HG03060 (cell line): ENCODE results near the gene SLC35E3.
"Not testable (repeated sequence)": the region's sequence is repeated elsewhere in the genome, so short reads cannot be mapped to it uniquely, and the experiment has no call there.

Experiments
- ATAC-seq: cut with Tn5 transposase; IDR thresholded peaks from one replicate; pipeline ENCODE4 v1.9.1; 2021; ENCODE audit warnings: low read depth, moderate number of reproducible peaks; ENCODE audit not compliant: unreplicated experiment

The SLC35E3 gene

DNA sequence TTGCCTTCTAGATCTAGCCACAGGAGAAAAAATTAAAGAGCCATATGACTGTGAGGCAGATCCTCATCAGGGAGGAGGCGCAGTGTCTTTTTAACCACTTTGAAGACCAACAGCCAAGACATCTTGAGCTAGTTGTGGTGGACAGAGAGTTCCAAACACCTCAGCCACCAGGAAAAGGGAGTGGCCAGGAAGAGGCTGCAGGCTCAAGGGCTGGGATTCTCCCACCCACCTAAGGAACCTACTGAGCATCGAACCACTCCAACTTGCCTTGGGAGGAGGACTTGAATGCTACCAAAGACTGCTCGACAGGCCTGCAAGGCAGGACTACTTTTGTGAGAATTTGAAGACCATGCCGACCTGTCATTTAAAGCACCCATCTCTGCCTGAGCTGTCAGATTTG, 47.5 kb downstream of the SLC35E3 start:
- ATAC-seq = no peak

DNA sequence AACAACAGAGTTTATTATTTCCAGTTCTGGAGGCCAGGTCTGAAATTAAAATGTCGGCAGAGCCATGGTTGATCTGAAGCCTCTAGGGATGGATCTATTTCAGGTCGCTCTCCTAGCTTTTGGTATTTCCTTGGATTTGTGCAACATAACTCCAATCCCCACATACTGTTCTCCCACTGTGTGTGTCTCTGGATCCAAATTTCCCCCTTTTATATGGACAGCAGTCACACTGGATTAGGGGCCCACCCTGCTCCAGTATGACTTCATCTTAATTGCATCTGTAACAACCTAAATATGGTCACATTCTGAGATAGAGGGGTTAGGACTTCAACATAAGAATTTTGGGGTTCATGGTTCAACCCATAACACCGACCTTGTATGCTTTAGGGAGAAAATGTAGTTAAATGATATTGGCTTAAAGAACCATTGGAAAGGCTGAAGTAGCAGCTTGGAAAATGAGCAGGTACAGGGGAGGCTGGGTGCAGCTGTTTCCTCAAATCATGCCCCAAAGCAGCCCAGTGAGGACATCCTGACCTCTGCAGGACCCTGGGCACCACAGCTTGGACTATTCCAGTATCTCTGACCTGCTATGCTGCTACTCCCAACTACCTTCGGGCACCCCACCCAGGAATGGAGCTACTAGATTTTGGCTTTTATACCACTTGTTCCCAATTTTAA, 48.1 kb downstream of the SLC35E3 start:
- ATAC-seq = no peak

DNA sequence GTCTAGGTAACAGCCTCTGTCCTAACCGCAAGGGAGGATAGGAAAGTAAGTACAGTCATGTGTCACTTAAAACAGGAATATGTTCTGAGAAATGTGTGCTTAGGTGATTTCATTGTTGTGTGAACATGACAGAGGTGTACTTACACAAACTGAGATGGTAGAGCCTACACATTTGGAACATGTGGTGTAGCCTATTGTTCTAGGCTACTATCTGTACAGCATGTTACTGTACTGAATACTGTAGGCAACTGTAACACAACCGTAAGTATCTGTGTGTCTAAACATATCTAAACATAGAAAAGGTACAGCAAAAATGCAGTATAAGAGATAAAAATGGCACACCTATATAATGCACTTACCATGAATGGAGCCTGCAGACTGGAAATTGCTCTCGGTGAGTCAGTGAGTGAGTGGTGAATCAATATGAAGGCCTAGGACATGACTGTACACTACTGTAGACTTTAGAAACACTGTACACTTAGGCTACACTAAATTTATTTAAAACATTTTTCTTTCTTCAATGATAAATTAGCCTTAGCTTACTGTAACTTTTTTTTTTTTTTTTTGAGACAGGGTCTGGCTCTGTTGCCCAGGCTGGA, 48.8 kb downstream of the SLC35E3 start:
- no peak for ATAC-seq

DNA sequence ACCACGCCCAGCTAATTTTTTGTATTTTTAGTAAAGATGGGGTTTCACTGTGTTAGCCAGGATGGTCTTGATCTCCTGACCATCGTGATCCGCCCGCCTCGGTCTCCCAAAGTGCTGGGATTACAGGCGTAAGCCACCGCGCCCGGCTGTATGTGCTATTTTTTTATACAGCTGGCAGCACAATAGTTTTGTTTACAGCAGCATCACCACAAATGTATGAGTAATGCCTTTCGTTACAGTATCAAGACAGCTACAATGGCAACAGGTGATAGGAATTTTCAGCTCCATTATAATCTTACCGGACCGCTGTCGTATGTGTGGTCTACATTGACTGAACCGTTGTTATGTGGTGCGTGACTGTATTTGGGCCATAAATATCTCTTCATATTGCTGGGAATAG, 50.4 kb downstream of the SLC35E3 start:
- no peak for ATAC-seq

DNA sequence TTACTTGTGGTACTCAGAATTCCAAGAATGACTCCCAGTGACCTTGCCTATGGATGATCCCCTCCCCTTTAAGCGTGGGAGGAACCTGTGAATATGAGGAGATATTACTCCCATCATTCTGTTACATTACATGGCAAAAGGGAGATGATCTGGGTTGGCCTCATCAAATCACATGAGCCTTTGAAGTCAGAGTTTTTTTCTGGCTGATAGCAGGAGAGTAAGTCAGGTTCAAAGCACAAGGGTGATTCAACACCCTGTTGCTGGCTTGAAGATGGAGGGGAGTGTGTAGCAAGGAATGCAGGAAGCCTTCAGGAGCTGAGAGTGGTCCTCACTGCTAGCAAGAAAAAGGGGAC, 52.9 kb downstream of the SLC35E3 start:
- no peak for ATAC-seq

DNA sequence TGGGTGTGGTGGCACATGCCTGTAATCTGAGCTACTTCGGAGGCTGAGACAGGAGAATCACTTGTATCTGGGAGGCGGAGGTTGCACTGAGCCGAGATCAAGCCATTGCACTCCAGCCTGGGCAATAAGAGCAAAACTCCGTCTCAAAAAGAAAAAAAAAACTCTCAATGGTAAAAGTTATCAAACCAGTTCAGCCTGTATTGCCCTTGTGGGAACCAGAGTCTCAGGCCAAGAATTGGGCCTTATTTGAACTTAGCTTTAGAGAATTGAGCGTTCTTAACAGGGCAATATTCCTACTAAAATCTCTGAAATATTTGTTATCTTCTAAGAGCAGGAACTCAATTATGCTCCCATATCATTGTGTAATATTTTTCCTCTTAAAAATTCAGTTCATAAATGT, 54.3 kb downstream of the SLC35E3 start:
- no peak for ATAC-seq

DNA sequence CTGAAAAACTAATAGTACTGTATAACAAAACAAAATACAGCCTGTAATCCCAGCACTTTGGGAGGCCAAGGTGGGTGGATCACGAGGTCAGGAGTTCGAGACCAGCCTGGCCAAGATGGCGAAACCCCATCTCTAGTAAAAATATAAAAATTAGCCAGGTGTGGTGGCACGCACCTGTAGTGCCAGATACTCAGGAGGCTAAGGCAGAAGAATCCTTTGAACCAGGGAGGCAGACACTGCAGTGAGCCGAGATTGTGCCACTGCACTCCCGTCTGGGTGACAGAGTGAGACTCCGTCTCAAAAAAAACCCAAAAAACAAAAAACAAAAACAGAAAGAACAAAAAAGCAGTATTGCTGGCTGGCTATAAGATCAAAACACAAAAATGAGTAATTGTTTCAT, 55.1 kb downstream of the SLC35E3 start:
- ATAC-seq = not testable (repeated sequence)

DNA sequence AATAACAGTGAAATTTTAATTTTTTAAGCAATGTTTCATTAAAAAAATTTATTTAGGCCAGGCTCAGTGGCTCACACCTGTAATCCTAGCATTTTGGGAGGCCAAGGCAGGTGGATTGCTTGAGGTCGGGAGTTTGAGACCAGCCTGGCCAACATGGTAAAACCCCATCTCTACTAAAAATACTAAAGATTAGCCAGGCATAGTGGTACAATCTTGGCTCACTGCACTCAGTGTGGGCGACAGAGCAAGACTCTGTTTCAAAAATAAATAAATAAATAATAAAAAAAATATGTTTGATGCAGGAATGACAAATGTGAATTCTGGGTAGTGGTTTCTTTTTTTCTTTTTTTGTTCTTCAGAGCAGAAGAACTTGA, 56.4 kb downstream of the SLC35E3 start:
- not testable (repeated sequence) for ATAC-seq

DNA sequence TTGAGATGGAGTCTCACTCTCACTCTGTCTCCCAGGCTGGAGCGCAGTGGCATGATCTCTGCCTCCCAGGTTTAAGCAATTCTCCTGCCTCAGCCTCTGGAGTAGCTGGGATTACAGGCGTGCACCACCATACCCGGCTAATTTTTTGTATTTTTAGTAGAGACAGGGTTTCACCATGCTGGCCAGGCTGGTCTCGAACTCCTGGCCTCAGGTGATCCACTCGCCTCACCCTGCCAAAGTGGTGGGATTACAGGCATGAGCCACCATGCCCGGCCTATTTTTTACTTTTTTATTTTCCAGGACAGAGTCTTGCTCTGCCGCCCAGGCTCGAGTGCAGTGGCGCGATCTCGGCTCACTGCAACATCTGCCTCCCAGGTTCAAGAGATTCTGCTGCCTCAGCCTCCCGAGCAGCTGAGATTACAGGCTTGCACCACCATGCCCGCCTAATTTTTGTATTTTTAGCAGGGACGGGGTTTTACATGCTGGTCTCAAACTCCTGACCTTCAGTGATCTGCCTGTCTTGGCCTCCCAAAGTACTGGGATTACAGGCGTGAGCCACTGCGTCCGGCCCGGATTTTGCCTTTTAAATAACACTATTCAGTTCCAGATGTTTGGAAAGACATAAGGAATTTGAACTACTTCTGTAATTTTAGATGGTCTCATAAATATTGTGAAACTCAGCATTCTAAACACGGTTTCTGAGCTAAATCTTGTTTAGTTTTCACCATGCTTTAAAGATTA, 57.1 kb downstream of the SLC35E3 start:
- ATAC-seq = not testable (repeated sequence)

DNA sequence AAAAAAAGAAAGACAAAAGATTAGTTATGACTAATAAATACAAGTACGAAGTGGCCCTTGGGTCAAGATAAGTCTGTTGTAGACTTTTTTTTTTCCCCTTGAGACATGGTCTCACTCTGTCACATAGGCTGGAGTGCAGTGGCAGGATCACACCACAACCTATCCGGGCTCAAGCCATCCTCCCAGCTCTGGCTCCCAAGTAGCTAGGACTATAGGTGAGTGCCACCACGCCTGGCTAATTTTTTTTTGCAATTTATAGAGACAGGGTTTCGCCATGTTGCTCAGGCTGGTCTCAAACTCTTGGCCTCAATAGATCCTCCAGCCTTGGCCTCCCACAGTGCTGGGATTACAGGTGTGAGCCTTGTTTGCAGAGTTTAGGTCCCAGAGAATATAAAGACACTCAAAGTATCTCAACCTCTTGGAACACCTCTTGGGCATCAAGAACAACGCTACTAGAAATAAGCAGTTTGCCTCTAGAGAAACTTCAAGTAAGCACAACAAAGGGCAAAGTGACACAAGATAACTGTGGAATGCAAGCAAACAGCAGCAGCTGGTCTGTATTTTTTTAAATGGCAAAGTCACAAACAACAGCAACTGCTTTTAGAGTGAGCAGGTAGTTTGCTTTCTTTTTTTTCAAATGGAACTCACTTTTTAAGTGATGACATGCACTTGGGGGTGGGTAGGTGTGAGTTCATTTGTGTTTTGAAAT, 58.1 kb downstream of the SLC35E3 start:
- ATAC-seq = no peak

DNA sequence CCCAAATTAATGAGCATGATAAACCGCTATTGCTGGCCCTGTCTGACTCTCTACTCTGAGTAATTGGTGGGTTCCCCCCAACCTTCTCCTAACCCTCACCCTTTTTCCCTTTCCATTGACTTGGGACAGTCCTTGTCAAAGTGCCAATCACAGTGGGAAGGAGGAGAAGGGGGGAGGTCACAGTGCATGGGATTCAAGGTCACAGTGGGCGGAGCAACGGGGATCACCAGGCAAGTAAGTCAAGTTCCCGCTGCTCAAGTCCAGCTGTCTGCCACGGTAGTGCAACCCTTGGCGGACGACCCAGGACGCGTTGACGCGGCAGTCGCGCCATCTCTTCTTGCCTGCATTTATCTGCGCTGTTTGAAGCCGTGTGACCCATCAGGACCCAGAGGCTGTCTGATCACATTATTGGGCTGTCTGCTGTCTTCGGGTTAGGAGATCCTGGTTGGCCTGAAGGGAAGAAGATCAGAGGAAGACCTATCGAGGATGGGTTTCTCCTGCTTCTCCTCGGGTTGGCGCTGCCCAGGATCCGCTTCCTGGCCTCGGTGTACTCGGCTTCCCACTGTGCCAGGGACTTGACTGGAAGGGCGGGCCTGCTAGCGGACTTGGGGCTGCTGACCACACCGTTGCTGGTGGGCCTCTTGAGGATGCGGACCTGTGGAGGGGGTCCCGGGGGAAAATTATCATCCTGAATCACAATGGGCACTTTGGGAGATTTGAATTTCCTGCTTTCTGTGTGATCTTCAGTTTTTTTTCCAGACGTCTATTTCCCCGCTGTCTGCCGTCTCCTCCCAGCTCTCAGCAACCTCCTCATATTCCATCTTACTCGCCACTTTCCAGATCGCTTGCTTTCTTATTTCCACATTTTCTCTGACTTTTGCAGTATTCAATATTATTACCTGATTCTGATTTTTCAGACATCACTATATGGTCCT, 58.9 kb downstream of the SLC35E3 start:
- ATAC-seq = no peak

DNA sequence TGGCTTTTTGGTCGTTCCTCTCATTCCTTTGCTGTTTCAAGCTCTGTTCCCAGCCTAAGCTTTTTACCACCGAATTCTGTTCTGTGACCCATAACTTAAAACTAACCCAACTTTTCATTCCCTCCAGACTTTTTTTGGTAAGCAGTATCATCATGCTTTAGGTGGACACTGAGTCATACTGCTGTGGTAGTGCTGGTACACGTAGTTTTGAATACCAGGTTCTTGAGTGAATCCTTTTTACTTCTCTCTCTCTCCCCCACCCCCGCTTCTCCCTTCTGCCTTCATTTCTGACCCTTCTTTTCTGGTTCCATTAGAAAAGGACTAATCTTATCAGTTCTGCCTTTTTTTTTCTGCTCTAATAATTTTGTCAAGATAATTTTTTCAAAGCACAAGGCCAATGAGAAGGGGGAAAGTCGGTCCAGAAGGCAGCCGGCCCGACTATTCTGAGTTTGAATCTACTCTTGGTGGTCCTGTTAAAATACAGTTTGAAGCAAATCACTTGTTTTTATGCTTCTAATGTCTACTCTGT, 59.7 kb downstream of the SLC35E3 start:
- no peak for ATAC-seq

DNA sequence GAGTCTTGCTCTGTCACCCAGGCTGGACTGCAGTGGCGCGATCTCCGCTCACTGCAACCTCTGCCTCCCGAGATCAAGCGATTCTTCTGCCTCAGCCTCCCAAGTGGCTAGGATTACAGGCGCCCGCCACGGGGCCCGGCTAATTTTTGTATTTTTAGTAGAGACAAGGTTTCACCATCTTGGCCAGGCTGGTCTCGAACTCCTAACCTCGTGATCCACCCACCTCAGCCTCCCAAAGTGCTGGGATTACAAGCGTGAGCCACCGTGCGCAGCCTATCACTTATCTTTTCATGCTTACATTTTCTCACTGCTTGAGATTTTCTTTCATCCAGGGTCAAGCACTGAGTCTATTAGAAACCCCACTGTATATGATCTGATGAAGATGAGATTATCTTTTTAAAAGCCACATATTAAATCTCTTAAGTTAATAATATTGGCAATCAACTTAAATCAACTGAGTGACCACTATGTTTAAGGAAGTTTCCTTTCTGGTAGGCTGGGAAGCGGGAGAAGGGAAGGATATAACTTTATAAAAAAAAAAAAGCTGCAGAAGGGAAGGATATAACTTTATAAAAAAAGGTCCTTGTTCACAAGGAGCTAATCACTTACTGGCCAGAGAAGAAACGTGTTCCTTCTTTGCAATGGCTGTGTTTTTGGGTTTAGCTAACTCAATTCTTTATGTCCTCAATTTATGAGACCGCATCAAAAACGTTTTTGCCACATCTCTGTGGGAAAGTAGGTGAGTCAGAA, 60.7 kb downstream of the SLC35E3 start:
- no peak for ATAC-seq

DNA sequence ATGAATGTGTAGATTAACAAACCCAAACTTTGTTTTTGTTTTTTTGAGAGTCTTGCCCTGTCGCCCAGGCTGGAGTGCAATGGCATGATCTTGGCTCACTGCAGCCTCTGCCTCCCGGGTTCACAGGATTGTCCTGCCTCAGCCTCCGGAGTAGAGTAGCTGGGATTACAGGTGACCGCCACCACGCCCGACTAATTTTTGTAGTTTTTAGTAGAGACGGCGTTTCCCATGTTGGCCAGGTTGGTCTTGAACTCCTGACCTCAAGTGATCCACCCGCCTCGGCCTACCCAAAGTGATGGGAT, 61.2 kb downstream of the SLC35E3 start:
- not testable (repeated sequence) for ATAC-seq

DNA sequence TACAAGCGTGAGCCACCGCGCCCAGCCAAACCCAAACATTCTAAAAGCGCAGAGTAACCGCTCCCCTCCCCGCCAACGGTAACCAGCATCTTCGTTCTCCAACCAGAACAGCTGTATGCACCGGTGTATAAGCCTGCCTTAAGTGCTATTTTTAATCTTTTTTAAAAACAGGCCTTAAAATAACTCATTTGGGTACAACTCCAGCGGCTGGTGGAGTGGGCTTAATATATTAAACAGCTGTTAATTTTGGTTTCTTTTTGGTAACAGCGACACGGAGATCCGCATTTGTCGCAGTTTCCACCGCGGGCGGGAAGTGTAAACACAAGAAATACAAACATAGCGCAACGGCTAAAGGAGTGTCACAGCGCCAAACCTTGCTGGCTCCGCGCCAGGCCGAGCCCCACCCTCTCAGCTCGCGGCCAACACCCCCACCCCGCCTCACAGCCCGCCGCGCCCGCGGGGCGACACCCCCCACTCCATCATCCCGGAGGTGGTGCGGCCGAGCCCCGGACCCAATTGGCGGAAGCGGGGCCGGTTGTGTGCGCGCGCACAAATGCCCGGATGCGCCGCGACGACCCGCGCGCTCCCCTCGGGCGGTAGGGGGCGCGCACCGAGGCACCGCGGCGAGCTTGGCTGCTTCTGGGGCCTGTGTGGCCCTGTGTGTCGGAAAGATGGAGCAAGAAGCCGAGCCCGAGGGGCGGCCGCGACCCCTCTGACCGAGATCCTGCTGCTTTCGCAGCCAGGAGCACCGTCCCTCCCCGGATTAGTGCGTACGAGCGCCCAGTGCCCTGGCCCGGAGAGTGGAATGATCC, 61.8 kb downstream of the SLC35E3 start, which contains the start of gene MDM2:
Gene MDM2 (plus strand): TSS at position 602 of the 812 bp plus-strand sequence. CDS start 301 bp downstream, outside the sequence.
- peak; percentile 60 for ATAC-seq

DNA sequence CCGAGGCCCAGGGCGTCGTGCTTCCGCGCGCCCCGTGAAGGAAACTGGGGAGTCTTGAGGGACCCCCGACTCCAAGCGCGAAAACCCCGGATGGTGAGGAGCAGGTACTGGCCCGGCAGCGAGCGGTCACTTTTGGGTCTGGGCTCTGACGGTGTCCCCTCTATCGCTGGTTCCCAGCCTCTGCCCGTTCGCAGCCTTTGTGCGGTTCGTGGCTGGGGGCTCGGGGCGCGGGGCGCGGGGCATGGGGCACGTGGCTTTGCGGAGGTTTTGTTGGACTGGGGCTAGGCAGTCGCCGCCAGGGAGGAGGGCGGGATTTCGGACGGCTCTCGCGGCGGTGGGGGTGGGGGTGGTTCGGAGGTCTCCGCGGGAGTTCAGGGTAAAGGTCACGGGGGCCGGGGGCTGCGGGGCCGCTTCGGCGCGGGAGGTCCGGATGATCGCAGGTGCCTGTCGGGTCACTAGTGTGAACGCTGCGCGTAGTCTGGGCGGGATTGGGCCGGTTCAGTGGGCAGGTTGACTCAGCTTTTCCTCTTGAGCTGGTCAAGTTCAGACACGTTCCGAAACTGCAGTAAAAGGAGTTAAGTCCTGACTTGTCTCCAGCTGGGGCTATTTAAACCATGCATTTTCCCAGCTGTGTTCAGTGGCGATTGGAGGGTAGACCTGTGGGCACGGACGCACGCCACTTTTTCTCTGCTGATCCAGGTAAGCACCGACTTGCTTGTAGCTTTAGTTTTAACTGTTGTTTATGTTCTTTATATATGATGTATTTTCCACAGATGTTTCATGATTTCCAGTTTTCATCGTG, 62.6 kb downstream of the SLC35E3 start:
- peak; percentile 53 for ATAC-seq

DNA sequence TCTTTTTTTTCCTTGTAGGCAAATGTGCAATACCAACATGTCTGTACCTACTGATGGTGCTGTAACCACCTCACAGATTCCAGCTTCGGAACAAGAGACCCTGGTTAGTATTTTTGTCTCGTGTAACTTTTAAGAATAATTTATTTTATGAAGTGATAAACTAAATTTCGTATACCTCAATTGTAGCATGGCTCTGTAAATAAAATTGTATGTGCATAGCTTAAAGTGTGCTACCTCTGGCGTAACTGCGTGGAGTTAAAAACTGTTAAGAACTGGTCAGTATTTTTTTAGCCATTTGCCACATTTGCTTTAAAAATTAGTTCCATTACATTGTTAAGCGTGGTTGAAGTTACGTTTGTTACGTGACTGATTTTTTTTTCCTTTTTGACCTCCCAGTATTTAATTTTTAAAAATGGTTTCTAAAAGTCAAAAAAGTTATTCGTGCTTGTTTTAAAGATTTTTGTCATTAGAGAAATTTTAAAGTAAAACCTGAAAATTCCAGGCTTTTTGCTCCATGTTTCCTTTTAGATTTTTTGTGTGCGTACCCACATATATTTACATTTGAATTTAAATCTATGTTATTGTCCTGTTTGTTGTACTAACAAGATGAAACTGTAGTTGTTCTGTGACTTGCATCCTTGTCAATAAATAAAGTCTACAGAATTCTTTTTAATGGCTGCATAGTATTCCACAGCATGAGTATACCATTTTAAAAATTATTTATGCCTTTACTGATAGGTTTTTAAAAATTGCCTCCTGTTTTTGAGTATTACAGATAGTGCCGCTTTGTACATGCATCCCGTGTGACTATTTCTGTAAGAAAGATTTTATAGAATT, 63.4 kb downstream of the SLC35E3 start:
- no peak for ATAC-seq
